ENCODE measurements around the gene GNB4.

DNA sequence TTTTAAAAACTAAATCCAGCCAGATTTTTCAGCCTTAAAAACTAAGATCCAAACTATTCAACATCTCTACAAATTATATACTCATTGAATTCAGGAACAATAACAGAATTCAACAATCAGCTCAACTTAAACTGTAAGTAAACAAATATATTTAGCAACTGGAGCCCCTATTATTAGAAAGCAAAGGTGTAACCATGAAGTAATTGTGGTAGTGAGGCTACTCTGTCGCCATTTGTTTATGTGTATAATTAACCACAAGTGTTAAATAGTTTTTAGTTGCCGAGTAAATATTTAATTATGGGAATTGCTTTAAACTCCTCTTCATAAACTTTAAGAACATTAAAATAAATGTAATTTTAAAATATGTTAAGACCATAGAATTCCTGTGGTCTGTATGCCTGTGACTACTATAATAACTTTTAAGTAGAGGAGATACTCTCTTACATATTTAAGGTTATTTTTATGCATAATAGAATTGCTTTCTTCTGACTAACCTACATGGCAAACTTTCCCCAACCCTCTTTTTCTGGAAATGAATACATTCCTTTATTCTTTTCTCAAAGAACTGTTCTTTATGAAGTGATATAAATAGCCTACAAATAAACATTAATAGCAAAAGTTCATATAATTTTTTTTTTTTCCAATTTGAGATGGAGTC, 52.6 kb downstream of the GNB4 start:
- TF ChIP-seq, protein P1, sequence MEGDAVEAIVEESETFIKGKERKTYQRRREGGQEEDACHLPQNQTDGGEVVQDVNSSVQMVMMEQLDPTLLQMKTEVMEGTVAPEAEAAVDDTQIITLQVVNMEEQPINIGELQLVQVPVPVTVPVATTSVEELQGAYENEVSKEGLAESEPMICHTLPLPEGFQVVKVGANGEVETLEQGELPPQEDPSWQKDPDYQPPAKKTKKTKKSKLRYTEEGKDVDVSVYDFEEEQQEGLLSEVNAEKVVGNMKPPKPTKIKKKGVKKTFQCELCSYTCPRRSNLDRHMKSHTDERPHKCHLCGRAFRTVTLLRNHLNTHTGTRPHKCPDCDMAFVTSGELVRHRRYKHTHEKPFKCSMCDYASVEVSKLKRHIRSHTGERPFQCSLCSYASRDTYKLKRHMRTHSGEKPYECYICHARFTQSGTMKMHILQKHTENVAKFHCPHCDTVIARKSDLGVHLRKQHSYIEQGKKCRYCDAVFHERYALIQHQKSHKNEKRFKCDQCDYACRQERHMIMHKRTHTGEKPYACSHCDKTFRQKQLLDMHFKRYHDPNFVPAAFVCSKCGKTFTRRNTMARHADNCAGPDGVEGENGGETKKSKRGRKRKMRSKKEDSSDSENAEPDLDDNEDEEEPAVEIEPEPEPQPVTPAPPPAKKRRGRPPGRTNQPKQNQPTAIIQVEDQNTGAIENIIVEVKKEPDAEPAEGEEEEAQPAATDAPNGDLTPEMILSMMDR (IDR thresholded peaks at IDR 0.05) = no peak
- TF ChIP-seq, protein P2, sequence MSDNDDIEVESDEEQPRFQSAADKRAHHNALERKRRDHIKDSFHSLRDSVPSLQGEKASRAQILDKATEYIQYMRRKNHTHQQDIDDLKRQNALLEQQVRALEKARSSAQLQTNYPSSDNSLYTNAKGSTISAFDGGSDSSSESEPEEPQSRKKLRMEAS (CRISPR knock-in tag; IDR thresholded peaks at IDR 0.05) = no peak
- TF ChIP-seq RELA (CRISPR knock-in tag; IDR thresholded peaks at IDR 0.05; ENCODE audit: borderline replicate concordance) = no peak
- TF ChIP-seq, protein P3, sequence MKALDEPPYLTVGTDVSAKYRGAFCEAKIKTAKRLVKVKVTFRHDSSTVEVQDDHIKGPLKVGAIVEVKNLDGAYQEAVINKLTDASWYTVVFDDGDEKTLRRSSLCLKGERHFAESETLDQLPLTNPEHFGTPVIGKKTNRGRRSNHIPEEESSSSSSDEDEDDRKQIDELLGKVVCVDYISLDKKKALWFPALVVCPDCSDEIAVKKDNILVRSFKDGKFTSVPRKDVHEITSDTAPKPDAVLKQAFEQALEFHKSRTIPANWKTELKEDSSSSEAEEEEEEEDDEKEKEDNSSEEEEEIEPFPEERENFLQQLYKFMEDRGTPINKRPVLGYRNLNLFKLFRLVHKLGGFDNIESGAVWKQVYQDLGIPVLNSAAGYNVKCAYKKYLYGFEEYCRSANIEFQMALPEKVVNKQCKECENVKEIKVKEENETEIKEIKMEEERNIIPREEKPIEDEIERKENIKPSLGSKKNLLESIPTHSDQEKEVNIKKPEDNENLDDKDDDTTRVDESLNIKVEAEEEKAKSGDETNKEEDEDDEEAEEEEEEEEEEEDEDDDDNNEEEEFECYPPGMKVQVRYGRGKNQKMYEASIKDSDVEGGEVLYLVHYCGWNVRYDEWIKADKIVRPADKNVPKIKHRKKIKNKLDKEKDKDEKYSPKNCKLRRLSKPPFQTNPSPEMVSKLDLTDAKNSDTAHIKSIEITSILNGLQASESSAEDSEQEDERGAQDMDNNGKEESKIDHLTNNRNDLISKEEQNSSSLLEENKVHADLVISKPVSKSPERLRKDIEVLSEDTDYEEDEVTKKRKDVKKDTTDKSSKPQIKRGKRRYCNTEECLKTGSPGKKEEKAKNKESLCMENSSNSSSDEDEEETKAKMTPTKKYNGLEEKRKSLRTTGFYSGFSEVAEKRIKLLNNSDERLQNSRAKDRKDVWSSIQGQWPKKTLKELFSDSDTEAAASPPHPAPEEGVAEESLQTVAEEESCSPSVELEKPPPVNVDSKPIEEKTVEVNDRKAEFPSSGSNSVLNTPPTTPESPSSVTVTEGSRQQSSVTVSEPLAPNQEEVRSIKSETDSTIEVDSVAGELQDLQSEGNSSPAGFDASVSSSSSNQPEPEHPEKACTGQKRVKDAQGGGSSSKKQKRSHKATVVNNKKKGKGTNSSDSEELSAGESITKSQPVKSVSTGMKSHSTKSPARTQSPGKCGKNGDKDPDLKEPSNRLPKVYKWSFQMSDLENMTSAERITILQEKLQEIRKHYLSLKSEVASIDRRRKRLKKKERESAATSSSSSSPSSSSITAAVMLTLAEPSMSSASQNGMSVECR (CRISPR knock-in tag; IDR thresholded peaks at IDR 0.05; ENCODE audit: borderline replicate concordance) = no peak
- TF ChIP-seq, protein P4, sequence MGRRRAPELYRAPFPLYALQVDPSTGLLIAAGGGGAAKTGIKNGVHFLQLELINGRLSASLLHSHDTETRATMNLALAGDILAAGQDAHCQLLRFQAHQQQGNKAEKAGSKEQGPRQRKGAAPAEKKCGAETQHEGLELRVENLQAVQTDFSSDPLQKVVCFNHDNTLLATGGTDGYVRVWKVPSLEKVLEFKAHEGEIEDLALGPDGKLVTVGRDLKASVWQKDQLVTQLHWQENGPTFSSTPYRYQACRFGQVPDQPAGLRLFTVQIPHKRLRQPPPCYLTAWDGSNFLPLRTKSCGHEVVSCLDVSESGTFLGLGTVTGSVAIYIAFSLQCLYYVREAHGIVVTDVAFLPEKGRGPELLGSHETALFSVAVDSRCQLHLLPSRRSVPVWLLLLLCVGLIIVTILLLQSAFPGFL (CRISPR knock-in tag; IDR thresholded peaks at IDR 0.05; ENCODE audit: borderline replicate concordance) = no peak
- TF ChIP-seq ZNF121 (CRISPR knock-in tag; IDR thresholded peaks at IDR 0.05) = no peak
- no peak for TF ChIP-seq CREM (CRISPR knock-in tag; IDR thresholded peaks at IDR 0.05)
- TF ChIP-seq KAT7 (CRISPR knock-in tag; IDR thresholded peaks at IDR 0.05; ENCODE audit: borderline replicate concordance) = no peak
- TF ChIP-seq ZNF423 (CRISPR knock-in tag; IDR thresholded peaks at IDR 0.05) = no peak
